Hepatocyte (in vitro differentiated cells): Measurements from ENCODE around the gene ADISSP. TPM values are rescaled to one million over a fixed set of nuclear protein-coding genes. Genes with fewer than 3 reads are reported as not detected.

Experiments used
- DNase-seq: peaks from one replicate; pipeline ENCODE4 v3.0.0-alpha.2; 2016; ENCODE audit warnings: low spot score
- H2AFZ ChIP-seq: fragments of 200-600 bp; sonication (generic); 2 replicates; pipeline ENCODE4 v1.6.0; 2016; ENCODE audit warnings: antibody characterized with exemption, mild to moderate bottlenecking
- H3K27ac ChIP-seq: fragments of 200-600 bp; sonication (generic); 2 replicates; pipeline ENCODE4 v1.5.1; 2016; ENCODE audit warnings: mild to moderate bottlenecking
- H3K27me3 ChIP-seq: fragments of 200-600 bp; sonication (generic); 2 replicates; pipeline ENCODE4 v1.6.1; 2016
- H3K36me3 ChIP-seq: fragments of 200-600 bp; sonication (generic); replicated peaks from 2 replicates; pipeline ENCODE4 v1.5.1; 2016; ENCODE audit warnings: low read depth; ENCODE audit not compliant: insufficient read depth
- H3K4me1 ChIP-seq: fragments of 200-600 bp; sonication (generic); 2 replicates; pipeline ENCODE4 v1.5.1; 2016; ENCODE audit warnings: mild to moderate bottlenecking, moderate library complexity; ENCODE audit not compliant: insufficient read depth
- H3K4me2 ChIP-seq: fragments of 200-600 bp; sonication (generic); 2 replicates; pipeline ENCODE4 v1.6.0; 2016
- H3K4me3 ChIP-seq: fragments of 200-600 bp; sonication (generic); 2 replicates; pipeline ENCODE4 v1.5.1; 2016; ENCODE audit warnings: mild to moderate bottlenecking
- H3K79me2 ChIP-seq: fragments of 200-600 bp; sonication (generic); 2 replicates; pipeline ENCODE4 v1.6.0; 2017; ENCODE audit warnings: mild to moderate bottlenecking
- H3K9me2 ChIP-seq: fragments of 200-600 bp; sonication (generic); replicated peaks from 2 replicates; pipeline ENCODE4 v1.6.0; 2017; ENCODE audit warnings: mild to moderate bottlenecking; ENCODE audit not compliant: insufficient read depth
- H3K9me3 ChIP-seq: fragments of 200-600 bp; sonication (generic); 2 replicates; pipeline ENCODE4 v1.5.1; 2016; ENCODE audit warnings: low read depth, mild to moderate bottlenecking
- H4K20me1 ChIP-seq: fragments of 200-600 bp; sonication (generic); 2 replicates; pipeline ENCODE4 v1.6.0; 2016; ENCODE audit warnings: mild to moderate bottlenecking; ENCODE audit not compliant: insufficient read depth, poor library complexity, severe bottlenecking
- CTCF ChIP-seq: fragments of 200-600 bp; sonication (generic); IDR thresholded peaks from 2 replicates; pipeline ENCODE4 v1.5.1; 2016; ENCODE audit warnings: antibody characterized with exemption, mild to moderate bottlenecking; ENCODE audit not compliant: poor library complexity
- EZH2 ChIP-seq: fragments of 200-600 bp; sonication (generic); IDR thresholded peaks from 2 replicates; pipeline ENCODE4 v1.6.1; 2016; ENCODE audit warnings: antibody characterized with exemption, mild to moderate bottlenecking, borderline replicate concordance
- EZH2phosphoT487 ChIP-seq: fragments of 200-600 bp; sonication (generic); IDR thresholded peaks from one replicate; pipeline ENCODE4 v1.6.1; 2018; ENCODE audit warnings: antibody characterized with exemption, mild to moderate bottlenecking, low read depth, moderate library complexity; ENCODE audit not compliant: unreplicated experiment, severe bottlenecking
- WGBS: methylation state at CpG from one replicate; pipeline ENCODE4 v1.1.6; 2016; ENCODE audit warnings: low lambda C conversion rate; ENCODE audit errors: missing lambda C conversion rate; 5-methylcytosine and 5-hydroxymethylcytosine counted together
- polyA plus RNA-seq: library from polyadenylated mRNA; unstranded; fragments of >200 nt; fragmentation: Nextera tagmentation; extraction: Ambion mirVana; gene quantifications from 2 replicates; pipeline ENCODE4 v1.2.1, GENCODE V29; 2016
- total RNA-seq: library from RNA; depleted of rRNA; stranded (reverse); fragments of >200 nt; gene quantifications from 2 replicates; pipeline ENCODE4 v1.2.3, GENCODE V29; 2014

Gene ADISSP
- total and polyA plus RNA-seq, 2 experiments from 2014 or later = 9.6 to 36.0 TPM

- DNase-seq = peak; percentile 69
Observed at GRCh38 chr20:3777716-3778629, 10.4 kb upstream of the ADISSP start.

GRCh38 chr20:3777381-3777715, 9.8 kb upstream of the ADISSP start:
- H3K9me3 ChIP-seq = no peaks in the 10 kb centered on the region
- H3K9me2 ChIP-seq = no peaks in the 10 kb centered on the region
- no peaks in the 10 kb centered on the region for H3K79me2 ChIP-seq
- H3K4me3 ChIP-seq = peak overlapping the region; percentile 17
- H3K4me1 ChIP-seq = peaks cover 18% of the 10 kb centered on the region
- H4K20me1 ChIP-seq = no peaks in the 10 kb centered on the region
- peaks cover 12% of the 10 kb centered on the region for H3K27me3 ChIP-seq
- H3K36me3 ChIP-seq = no peaks in the 10 kb centered on the region
- no peak overlapping the region for H3K27ac ChIP-seq
- no peak for DNase-seq
- H2AFZ ChIP-seq = peak overlapping the region; percentile 58
- peak overlapping the region; percentile 90 for H3K4me2 ChIP-seq
- WGBS = 14% methylated on average over 16 of the region's 16 CpGs
- TF ChIP-seq EZH2 (no peak), EZH2phosphoT487 (no peak), CTCF (no peak)

More at GRCh38 chr20:3777716-3778629, 10.4 kb upstream of the ADISSP start:
- H3K27ac ChIP-seq = no peak overlapping the region
- no peaks in the 10 kb centered on the region for H4K20me1 ChIP-seq
- H3K36me3 ChIP-seq = no peaks in the 10 kb centered on the region
- peak overlapping the region; percentile 58 for H2AFZ ChIP-seq
- peaks cover 12% of the 10 kb centered on the region for H3K27me3 ChIP-seq
- H3K9me2 ChIP-seq = no peaks in the 10 kb centered on the region
- H3K4me1 ChIP-seq = peaks cover 20% of the 10 kb centered on the region
- WGBS = 3% methylated on average over 63 of the region's 70 CpGs
- TF ChIP-seq CTCF = peak; percentile 22
- TF ChIP-seq EZH2phosphoT487 = no peak
- TF ChIP-seq EZH2 = peak; percentile 49
- H3K9me3 ChIP-seq = no peaks in the 10 kb centered on the region
- H3K4me2 ChIP-seq = peak overlapping the region; percentile 90
- H3K79me2 ChIP-seq = no peaks in the 10 kb centered on the region
- peak overlapping the region; percentile 17 for H3K4me3 ChIP-seq

GRCh38 chr20:3775457-3776108, 8.0 kb upstream of the ADISSP start:
- DNase-seq = no peak
- no peaks in the 10 kb centered on the region for H4K20me1 ChIP-seq
- H3K9me3 ChIP-seq = no peaks in the 10 kb centered on the region
- no peaks in the 10 kb centered on the region for H3K79me2 ChIP-seq
- TF ChIP-seq EZH2 (no peak), EZH2phosphoT487 (no peak), CTCF (no peak)
- 84% methylated on average over 4 of the region's 4 CpGs for WGBS
- peaks cover 14% of the 10 kb centered on the region for H3K4me1 ChIP-seq
- peaks cover 12% of the 10 kb centered on the region for H3K27me3 ChIP-seq
- H3K36me3 ChIP-seq = no peaks in the 10 kb centered on the region
- no peak overlapping the region for H3K4me2 ChIP-seq
- no peaks in the 10 kb centered on the region for H3K9me2 ChIP-seq
- H3K27ac ChIP-seq = no peak overlapping the region
- no peak overlapping the region for H3K4me3 ChIP-seq
- no peak overlapping the region for H2AFZ ChIP-seq
